ENCODE results near the gene VKORC1.

DNA sequence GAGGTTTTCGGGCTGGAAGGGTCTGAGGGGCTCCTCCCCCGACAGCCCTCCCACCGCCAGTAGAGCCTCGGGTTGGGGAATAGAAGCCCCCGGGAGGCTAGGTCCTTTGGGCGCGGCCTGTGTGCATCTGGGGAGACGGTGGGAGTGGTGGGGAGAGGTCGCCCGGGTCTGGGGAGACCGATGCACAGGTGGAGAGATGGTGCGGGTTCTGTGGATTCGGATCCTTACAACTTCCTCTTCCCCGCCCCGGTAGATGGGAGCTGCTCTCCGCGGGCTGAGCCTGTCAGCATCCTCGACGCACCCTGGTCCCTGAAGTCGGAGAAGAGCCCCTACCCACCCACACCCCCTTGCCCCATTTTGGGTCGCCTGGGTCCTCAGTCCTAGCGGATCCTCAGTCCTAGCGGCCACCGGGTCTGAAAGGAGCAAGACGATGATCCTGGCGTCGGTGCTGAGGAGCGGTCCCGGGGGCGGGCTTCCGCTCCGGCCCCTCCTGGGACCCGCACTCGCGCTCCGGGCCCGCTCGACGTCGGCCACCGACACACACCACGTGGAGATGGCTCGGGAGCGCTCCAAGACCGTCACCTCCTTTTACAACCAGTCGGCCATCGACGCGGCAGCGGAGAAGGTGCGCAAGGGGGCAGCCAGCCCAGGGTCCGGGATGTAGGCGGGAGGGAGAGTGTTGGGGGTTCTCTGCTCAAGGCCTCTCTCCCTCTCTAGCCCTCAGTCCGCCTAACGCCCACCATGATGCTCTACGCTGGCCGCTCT is 14.4 kb upstream of the VKORC1 start:
- TF ChIP-seq POLR2AphosphoS5 (IDR thresholded peaks at IDR 0.05; ENCODE audit: low read depth, low read length), result no peak
- no peak for TF ChIP-seq POLR2A (IDR thresholded peaks at IDR 0.05; ENCODE audit: low read depth, low read length)
- TF ChIP-seq POU2F2 (IDR thresholded peaks at IDR 0.05; ENCODE audit: low read depth, low read length), result no peak
- no peak for TF ChIP-seq TAF1 (IDR thresholded peaks at IDR 0.05; ENCODE audit: low read depth, low read length)
